ENCODE measurements around the gene NFATC2. TPM values are rescaled to one million over a fixed set of nuclear protein-coding genes. Genes with fewer than 3 reads are reported as not detected.

Gene NFATC2
- total and polyA plus RNA-seq, 8 donors, result 5.3 to 12.3 (median 8.5) TPM

GRCh38 chr20:51517839-51518238, 24.7 kb downstream of the NFATC2 start:
- Histone ChIP-seq H3K27me3 (no peaks in the 10 kb centered on the region), H3K36me3 (peaks cover 0 to 4% of the 10 kb centered on the region in 2 donors), H3K27ac (no peak overlapping the region), H3K4me3 (no peak overlapping the region), H3K9me3 (no peaks in the 10 kb centered on the region), H3K4me1 (no peaks in the 10 kb centered on the region)
- DNase-seq (no peak), ATAC-seq (no peak)
- no peak for TF ChIP-seq CTCF (IDR thresholded peaks at IDR 0.05)
- intact Hi-C loops (cut with DNase I), result no loop called here

- no peak overlapping the region for H3K27ac ChIP-seq
- intact Hi-C loops (cut with DNase I), result no loop called here
- peaks cover 0 to 4% of the 10 kb centered on the region in 2 donors for H3K36me3 ChIP-seq
- ATAC-seq (no peak), DNase-seq (no peak)
- no peaks in the 10 kb centered on the region for H3K9me3 ChIP-seq
- H3K27me3 ChIP-seq, result no peaks in the 10 kb centered on the region
- no peak overlapping the region for H3K4me3 ChIP-seq
- H3K4me1 ChIP-seq, result no peaks in the 10 kb centered on the region
- TF ChIP-seq CTCF (IDR thresholded peaks at IDR 0.05), result no peak
Observed at GRCh38 chr20:51516855-51517254, 25.7 kb downstream of the NFATC2 start.

- Histone ChIP-seq H3K27ac (no peak overlapping the region), H3K27me3 (no peaks in the 10 kb centered on the region), H3K36me3 (peaks cover 0 to 4% of the 10 kb centered on the region in 2 donors), H3K4me1 (no peaks in the 10 kb centered on the region), H3K9me3 (no peaks in the 10 kb centered on the region), H3K4me3 (no peak overlapping the region)
- no peak for TF ChIP-seq CTCF (IDR thresholded peaks at IDR 0.05)
- intact Hi-C loops (cut with DNase I), result no loop called here
- no peak for DNase-seq
- no peak for ATAC-seq
Observed at GRCh38 chr20:51514836-51515235, 27.7 kb downstream of the NFATC2 start.

- Histone ChIP-seq H3K27ac (no peak overlapping the region), H3K36me3 (peaks cover 0 to 4% of the 10 kb centered on the region in 2 donors), H3K27me3 (no peaks in the 10 kb centered on the region), H3K4me3 (no peak overlapping the region), H3K9me3 (no peaks in the 10 kb centered on the region), H3K4me1 (no peaks in the 10 kb centered on the region)
- no peak for TF ChIP-seq CTCF (IDR thresholded peaks at IDR 0.05)
- intact Hi-C loops (cut with DNase I), result no loop called here
- no peak for DNase-seq
- ATAC-seq, result no peak
Observed at GRCh38 chr20:51514249-51514648, 28.3 kb downstream of the NFATC2 start.

- no peak for ATAC-seq
- Histone ChIP-seq H3K27ac (no peak overlapping the region), H3K4me1 (no peaks in the 10 kb centered on the region), H3K4me3 (no peak overlapping the region), H3K9me3 (no peaks in the 10 kb centered on the region), H3K27me3 (no peaks in the 10 kb centered on the region), H3K36me3 (peaks cover 0 to 4% of the 10 kb centered on the region in 2 donors)
- intact Hi-C loops (cut with DNase I), result no loop called here
- TF ChIP-seq CTCF (IDR thresholded peaks at IDR 0.05), result no peak
- no peak for DNase-seq
Observed at GRCh38 chr20:51513545-51513944, 29.0 kb downstream of the NFATC2 start.

Data from left lung (tissue), 10 donors.